NCI-H526 treated with DMSO at 0.1 percent for 48 hours (cell line): ENCODE data around the gene KCNIP4.

Experiments
- DNase-seq: peaks from one replicate; lab custom pipeline; 2025; lab: John Stamatoyannopoulos, UW

Gene KCNIP4

DNA sequence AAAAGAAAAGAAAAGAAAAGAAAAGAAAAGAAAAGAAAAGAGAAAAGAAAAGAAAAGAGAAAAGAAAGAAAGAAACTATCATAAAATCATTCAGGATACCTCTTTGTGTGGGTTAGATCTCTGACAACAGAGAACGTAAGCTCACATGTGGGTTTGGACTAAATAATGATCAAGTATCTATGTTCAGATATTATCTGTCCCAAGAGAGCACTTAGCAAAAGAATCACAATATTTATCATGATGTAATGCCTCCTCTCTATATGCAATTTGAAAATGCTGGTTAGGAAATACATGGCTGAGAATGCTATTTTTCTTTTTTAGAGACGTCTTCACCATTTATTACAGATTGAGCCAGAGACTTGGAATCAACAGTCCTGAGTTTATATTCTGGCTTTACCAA lies 191.3 kb downstream of the KCNIP4 start:
- no peak for DNase-seq

DNA sequence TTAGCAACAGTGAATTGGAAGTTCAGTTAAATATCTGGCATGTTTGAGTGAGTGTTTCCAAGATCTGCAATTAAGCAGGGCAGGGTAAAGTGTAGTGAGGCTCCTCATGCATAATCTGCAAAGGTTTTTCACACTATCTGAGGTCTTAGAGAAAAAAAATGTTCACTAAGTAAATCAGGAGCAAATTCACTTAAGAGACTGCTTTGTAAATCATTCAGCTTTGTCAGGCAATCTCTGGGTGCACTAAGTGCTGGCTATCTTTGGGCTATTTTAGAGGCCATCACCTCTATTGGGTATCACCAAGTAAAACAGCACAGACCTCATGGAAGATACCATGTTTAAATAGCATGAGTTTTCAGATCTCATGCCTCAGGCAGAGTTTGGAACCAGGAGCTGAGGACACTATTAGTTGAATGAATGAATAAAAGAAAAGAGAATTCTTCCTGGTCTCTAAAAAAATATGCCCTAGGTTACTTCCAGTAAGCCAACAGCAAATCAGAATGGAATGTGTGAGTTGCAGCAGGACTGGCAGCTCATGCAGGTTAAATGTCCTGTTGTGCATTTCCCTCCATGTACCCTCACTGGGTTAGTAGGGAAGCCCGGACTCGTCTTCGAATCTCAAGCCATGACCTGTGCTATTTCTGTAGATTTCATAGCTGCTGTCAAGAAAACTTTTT lies 195.3 kb downstream of the KCNIP4 start:
- DNase-seq, result no peak

DNA sequence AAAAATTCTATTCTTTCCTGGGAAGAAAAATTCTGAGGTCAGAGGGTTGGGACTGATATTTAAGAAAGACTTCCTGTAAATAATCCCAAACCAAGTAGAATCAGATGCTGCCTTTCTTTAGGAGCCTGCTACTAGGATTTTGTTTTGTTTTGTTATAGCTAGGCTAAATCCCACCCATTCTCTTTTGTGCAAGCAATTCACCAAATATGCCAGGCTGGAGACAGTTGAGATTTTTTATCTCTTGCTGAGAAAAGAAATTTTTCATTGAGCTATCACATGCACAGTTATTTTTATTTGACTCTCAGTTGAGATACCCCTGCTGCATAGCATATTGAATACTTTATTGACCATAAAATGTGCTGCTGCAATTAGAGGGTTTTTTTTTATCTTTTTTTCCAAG lies 196.0 kb downstream of the KCNIP4 start:
- DNase-seq, result no peak

DNA sequence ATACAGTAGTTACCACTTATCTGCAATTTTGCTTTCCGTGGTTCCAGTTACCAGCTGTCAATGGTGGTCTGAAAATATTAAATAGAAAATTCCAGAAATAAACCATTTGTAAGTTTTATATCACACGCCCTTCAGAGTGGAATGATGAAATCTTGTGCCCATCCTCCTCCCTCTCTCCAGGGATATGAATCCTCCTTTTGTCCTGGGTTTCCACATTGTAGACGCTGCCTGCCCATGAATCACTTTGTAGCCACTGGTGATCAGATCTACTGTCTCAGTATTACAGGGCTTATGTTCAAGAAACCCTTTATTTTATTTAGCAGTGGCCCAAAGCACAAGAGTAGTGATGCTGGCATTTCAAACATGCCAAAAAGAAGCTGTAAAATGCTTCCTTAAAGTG lies 198.6 kb downstream of the KCNIP4 start:
- DNase-seq, result no peak

DNA sequence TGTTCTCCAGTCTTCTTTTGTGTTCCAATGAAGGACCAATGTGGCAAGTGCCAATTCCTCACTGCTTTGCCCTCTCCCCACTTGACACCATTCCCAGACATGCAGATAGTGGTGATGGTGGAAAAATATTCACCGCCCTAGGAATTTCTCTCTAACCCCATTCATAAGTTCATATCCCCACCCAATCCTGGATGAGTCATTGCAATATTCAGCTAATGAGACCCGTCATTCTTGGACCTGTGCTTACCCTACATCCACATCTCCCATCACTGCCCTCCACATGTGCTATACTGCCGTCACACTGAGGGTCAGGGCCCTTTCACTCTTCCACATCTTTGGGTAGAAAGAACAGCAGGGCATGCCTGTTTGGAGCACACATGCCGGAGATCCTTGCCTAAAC lies 199.2 kb downstream of the KCNIP4 start:
- no peak for DNase-seq

DNA sequence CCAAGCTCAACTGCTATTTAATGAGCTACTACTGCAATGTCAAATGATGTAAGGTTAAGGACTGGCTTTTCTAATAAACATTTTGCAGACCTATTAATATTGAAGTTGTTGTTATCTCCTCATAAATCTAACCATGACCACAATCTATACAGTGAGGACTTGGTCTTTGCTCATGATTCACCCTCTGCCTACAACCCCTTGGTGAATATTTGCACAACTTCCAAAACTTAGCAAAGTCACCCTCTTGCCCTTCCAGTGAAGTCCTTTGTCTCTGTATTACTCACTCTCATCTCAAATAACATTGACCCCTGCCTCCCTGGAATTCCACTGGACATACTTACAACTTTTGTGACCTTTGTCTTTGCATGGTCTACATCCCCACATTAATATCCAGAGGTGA lies 204.5 kb downstream of the KCNIP4 start:
- DNase-seq, result no peak

DNA sequence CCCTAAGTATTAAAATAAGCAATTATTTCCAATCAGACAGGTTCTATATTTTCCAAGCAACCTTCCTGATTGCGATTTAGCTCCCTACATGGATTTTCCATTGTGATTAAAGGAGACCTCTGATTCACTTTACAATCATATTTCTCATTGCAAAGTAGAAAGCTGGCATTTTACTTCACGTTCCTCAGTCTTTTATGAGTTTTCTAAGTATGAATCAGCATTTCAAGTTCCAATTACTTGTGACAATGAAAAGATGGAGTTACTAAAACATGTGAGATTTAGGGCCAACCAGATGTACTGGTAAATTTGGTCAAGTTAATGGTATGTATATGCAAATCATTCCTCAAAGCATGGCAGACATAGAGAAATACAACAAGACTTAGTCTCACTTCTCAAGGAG lies 206.2 kb downstream of the KCNIP4 start:
- DNase-seq, result no peak

DNA sequence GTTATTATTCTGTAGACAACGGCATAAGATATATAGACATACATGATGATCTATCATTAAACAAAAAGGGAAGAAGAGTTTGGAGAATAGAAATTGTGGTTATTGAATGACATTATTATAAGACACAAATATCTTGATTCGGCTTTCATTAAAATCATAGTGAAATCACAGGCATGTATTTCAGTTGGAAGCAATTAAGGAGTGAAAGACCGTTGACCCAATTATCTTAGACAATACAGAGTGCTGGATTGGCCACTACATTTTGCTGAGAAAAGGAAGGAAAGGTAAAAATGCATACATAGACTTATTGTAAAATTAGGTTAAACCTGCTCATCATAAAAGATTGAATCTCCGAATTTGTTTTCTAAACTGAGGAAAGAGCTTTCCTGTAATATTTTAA lies 209.8 kb downstream of the KCNIP4 start:
- no peak for DNase-seq

DNA sequence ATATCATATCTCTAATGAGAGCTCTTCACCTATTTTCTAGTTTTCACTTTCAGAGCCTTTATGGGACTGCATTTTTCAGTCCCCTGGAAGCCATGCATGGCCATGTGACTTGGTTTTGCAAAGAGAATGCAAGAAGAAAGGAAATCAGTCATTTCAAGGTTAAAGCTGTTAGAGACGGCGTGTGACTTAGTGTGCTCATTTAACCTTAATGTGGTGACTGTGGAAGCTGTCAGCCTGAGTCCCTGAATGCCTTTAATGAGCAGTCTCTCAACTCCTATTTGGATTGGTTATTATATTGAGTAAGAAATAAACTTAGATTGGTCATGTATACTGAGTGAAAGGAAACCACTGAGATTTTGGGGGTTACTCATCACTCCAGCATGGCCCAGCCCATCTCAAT lies 212.7 kb downstream of the KCNIP4 start:
- no peak for DNase-seq

DNA sequence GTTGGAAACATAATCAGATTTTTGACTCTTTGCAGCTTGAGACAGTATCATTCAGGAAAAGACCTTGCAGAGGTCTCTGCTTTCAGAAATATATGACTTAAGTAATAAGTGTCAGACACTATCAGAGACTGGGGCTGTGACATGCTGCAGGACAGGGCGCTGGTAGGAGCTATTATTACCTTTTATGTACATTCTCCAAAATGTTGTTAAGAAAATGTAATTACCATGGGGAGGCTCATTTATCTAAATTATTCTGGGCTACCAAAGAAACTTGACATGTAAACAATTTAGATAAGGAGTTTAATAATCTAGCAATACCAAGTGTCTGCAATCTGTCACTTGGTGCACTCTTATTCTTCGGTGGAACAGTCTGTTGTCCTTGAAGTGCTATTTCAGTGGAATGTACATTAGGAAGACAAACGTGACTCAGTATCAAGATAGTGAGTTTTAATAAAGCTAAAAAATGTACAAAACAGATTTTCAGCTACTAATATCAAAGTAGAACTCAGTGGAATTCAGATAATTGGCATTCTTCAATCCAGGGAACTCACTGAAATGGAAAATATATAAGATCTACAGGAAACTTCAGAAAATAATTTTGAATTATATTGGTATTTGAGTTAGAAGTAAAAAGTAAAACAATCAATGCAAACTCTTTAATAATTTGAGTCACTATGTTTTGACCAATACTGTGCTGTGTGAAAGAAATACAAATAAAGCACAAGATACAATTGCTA lies 214.5 kb downstream of the KCNIP4 start:
- DNase-seq, result no peak

DNA sequence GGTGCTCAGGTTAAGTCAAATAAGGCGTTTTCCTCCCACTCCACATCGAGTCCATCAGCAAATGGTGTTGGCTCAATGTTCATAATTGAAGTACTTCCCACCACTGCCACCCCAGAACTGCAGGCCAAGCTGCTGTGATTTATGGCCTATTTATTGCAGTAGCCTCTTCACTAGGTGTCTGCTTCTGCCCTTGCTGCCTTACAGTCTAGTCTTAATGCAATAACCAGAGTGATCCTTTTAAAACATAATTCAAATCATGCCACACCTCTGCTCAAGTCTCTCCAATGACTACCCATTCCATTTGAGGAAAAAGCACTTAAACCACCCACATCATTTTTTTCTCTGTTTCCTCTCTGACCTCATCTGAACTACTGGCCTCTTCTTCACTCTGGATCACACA lies 220.3 kb downstream of the KCNIP4 start:
- no peak for DNase-seq

DNA sequence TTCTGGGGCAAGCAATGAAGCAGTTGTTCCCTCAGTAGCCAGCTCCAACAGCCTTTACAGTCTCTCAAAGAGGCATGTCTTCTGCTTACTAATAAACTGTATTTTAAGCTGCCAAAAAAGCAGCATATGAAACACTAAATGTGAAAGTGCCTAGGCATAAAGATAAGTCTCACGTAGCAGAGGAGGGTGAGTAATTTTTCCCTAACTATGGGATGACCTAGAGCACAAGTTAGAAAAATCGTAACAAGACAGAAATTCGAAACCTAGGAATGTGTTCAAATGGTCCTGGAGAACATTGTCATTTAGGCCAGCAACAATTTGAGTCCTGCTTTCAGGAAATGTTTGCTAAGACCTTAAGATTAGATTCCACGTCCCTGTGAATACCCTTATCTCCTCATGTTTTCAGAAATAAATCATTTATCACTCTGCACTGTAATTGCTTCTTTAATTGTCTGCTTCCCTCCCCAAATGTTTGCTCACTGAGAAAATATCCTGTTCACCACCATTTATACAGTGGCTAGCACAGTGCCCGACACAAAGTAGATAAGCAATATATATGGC lies 222.2 kb downstream of the KCNIP4 start:
- DNase-seq, result no peak

DNA sequence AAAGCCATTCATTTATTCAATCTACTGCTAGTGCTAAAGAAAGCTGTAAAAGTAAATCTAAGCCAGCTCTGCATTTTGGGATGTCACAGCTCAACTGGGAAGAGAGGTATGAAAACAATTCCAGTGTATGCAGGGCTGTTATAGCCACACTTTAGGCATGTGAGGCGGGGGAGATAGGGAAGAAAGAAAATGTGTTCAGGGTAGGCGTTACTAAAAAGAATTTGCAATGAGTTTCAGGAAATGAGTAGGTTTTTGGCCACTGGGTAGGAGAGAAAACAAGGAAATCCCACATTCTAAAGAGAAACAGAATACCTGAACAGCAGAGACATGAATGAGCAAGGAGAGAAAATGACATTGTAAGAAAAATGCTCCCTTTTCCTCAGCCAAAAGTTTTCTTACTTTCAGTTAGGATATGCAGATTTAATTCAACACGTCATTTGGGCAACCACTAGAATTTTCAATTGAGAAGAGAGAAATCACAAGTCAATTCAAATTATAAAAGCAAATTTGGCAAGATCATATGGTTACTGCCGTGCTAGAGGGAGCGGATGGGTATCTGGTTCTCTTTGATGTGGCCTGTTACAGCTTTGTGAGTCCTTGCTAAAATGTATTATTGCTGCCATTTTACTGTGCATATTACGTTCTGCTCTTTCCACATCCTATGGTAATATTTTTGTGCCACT lies 226.3 kb downstream of the KCNIP4 start:
- no peak for DNase-seq

DNA sequence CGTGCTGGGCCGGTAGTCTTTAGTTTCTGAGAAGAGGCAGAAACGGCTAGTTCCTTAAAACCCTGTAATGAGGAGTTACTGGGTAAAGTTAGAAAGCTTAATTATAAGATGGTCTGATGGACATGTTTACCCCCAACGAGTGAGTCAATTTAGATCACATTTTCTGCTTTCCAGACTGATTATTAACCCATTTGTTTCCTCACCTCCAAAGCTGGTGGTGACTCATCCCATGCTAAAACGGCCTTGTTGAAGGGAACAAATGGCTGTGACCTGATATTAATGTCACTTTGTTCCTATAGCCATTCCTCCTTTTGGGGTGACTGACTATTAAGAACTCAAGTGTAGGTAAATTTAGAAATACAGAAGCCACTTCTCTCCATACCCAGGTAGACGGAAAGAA lies 232.0 kb downstream of the KCNIP4 start:
- DNase-seq, result no peak

DNA sequence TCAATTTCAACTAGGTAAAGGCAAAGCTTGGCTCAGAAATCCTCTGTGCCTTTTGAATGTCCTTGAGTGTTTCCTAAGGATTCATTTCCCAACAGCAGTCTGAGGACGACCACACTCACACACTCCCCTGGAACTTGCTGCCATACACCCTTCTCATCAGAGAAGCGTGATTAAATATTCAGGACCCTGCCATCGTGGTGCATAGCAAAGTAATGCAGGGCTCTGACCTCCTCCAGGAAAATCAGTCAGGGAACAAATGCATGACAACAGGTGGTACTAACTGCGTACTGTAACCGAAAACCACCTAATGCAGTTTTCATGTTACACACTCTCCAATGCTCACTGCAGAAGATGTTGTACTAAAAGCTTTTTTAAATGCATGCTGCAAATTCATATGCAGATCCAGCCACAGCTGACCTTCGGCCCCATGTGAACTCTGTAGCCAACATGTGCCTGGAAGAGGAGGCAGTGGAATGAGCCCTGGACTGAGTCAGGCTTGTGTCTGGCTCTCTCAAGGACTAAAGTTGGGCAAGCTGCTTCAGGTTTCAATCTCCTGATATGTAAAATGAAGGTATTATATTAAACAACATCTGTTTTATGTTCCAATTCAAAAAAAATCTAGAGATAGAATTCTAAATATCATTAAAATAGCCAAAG lies 238.3 kb downstream of the KCNIP4 start:
- DNase-seq, result no peak

DNA sequence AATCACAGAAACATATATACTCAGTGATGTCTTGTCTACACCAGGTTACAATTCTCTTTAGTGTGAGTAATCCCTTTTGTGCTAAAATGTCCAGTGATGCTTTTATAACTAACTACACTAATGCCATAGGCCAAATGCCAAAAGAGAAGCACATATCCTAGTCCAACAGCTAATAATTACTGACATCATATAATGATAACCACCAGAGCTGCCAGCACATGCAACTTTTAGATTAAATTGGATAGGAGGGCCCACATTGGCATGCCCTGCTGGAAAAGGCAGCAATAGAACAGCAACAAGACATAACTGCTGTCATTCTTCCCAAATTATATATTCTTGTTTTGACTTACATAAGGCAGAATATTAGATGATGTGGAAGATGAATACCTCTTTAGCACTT lies 238.8 kb downstream of the KCNIP4 start:
- DNase-seq, result no peak

DNA sequence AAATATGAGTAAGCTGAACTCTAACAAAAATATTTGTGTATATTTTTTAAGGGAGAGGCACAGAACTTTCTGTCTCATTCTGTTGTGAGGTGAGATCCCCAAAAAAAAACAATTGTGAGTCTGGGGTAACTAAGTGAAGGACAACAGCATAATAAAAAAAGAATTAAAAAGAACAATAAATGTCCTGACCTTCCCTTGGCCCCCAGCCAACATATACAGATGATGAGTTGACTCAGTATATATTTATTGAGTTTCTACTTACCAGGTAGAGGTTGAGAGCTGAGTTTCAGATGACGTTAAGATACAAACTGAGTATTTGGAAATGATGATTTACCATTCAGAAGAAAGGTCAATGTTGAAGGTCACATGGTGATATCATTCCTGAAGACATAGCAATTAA lies 239.5 kb downstream of the KCNIP4 start:
- no peak for DNase-seq

DNA sequence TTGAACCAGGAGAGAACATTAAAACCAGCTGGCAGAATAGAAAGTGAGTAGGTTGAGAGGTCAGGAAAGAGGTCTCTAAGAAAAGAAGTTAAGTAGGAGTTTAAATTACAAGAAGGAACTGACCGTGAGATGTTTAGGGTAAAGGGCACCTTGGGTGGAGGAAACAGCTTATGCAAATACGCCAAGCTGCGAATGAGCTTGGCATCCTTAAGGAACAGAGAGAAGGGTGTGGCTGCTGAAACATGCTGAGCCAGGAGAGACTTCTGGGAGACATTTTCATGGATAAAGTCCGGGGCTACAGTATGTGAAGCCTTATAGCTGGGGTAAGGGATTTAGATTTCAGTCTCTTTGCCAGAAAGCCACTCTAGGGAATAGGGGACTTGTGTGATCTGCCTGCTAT lies 249.1 kb downstream of the KCNIP4 start:
- no peak for DNase-seq

DNA sequence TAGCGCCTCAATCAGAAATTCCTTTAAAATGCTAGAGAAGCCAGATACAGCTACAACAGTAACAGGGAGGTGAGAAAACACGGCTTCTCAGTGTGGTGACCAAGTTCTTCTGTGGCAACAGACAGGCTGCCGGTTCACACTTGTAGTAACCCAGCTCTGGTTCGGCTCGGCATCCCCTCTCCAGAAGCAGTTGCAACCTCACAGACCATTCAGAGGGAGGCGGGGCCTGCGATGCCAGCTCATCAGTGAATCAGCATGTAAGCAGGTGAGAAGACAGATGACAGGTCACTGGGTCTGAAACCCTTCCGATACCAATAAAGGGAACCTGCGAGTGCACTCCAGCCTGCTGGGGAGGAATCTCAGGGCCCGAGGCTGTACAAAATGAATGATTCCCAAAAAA lies 251.0 kb downstream of the KCNIP4 start:
- DNase-seq, result no peak

DNA sequence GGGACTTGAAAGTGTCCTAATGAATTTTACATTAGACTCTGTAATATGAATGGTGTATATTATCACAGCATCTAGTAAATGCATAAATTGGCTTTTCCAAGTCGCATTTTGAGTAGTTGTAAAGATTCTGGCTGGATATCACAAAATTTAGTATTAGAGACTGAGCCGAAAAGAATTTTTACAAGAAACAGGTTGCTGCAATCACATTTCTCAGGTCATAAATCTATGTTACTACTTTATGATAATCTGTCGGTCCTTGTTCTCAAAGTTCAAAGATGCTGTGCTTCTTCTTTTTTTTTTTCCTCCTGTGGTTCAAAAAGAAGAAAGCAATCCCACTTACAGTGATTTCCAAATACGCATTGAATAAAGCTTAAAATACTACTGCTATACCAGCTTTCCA lies 253.4 kb downstream of the KCNIP4 start:
- DNase-seq, result no peak

DNA sequence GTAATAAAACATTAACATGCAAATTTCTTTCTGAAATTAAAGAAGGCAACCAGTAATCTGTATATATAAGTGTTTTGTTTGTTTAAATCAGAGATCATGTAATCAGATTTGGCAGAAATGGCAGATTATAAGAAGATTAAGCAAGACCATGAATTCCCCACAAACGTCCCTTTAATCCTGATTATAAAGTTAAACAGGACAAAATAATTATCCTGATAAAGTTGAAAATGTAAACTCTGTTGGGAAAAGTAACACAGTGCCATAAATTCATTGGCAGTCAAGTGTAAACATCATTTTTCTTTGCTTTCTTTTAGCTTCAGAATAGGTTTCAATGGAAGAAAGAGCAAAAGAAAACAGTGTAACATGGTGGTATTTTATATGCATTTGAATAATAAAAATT lies 256.3 kb downstream of the KCNIP4 start:
- DNase-seq, result no peak

DNA sequence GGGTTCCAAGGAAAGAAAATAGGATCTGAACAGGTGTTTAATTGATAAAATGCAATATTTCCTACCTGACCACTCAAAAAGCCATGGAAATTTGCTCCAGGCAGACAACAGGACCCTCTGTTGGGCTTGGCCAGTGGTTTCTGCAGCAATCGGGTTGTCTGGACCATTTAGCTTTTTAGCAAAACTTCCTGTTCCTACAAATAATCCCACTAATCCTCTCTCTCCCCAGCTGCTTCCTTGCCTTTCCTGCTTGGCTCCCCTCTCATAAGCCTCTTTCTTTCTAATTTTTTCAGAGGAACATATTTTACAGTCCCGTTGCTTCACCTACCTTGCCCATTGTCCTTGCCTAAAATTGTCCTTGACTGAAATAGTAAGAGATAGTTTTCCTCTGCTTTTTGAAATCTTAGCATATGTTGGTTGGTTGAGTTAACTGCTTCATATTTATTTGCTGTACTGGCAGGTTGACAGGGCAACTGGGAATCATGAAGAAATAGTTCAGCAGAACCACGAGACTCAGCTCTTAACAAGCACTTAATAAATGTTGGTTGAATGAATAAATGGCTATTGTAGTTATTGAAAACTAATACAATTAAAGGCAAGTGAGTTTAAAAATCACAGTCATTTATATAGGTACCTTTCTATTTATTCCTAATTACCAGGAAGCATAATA lies 259.8 kb downstream of the KCNIP4 start:
- DNase-seq, result no peak
